ENCODE results near the gene CTTN. TPM values are rescaled to one million over a fixed set of nuclear protein-coding genes. Genes with fewer than 3 reads are reported as not detected.

The CTTN gene
- total RNA-seq, result 304 and 337 TPM in 2 replicates

DNA sequence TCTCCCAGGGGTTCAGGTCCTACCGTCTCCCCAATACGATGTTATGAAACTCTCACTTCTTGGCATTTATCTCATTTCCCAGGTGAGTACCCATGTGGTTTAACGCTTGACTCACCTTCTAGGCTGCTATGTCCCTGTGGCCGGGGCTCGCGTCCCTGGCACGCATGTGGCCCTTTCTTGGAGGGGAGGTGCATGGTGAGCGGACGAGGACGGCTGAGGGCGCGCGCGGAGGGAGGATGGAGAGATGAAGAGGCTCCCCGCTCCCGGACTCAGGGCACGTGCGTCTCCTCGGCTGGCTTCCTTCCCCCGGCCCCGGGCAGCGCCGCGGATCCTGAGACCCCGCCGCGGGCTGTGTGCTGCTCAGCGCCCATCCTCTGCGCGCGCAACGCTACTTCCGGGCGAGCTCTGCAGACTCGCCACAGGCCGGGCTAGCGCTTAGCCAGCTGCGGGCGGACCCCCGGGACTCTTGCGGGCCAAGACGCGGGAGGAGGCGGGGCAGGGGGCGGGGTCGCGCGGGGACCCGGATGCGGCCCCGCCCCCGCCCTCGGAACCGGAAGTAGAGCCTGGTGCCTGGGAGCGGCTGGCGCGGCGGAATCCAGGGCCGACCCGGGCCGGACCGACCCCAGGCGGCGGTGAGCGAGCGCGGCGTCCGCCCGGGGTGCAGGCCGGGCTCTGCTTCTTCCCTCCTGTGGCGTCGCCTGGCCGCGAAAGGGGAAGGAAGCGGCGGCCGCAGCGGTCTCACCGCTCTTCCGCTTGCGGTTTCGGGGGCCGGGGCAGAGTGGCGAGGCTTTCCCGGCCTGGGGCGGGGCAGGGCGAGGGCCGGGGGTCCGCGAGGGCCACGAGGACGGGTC, at the start of gene CTTN:
Gene CTTN, plus strand, starts transcription at position 547 of the 851 bp plus-strand sequence. CDS start 8,769 bp downstream, outside the sequence.

Other genes starting within 250 kb of the CTTN start
- 65.6 and 81.0 TPM in 2 replicates for gene FADD, start 195.2 kb upstream of the CTTN start, total RNA-seq
- gene PPFIA1, start 127.8 kb upstream of the CTTN start, total RNA-seq, result 25.3 and 27.2 TPM in 2 replicates

Measured in epithelial cell of umbilical artery (primary cell).